ENCODE results near the gene GTF2F2. TPM values are rescaled to one million over a fixed set of nuclear protein-coding genes. Genes with fewer than 3 reads are reported as not detected.

Gene GTF2F2
- total and polyA plus RNA-seq, 2 experiments from 2014 or later: 42.1 to 75.6 TPM

DNA sequence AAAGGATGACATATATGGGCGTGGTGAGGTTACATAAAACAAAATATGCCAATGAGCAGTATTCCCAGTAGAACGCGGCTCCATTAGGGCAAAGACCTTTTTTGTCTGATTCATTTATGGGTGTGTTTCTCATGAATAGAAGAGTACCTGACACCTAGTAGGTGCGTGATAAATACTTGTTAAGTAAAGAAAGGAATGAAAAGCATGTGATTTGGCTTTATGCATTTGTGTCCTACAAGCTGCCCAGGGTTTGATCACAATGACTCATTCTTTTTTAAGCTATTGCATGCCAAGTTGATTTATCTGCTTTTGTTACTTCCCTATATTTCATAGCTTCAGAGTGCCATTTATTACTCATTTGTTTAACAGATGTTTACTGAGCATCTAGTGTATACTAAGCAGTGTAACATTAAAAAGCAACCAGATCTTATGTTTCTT, 99.6 kb downstream of the GTF2F2 start:
- Histone ChIP-seq H2AFZ (no peak overlapping the region), H3K4me1 (ENCODE audit: insufficient read depth) (peaks cover 18% of the 10 kb centered on the region), H3K4me3 (no peak overlapping the region), H3K27me3 (ENCODE audit: insufficient read depth) (no peaks in the 10 kb centered on the region), H4K20me1 (replicated peaks; ENCODE audit: insufficient read depth) (no peaks in the 10 kb centered on the region; the same call in none of the 2 replicates), H3K9me2 (ENCODE audit: insufficient read depth) (no peaks in the 10 kb centered on the region), H3K79me2 (replicated peaks; ENCODE audit: insufficient read depth) (no peaks in the 10 kb centered on the region), H3K27ac (ENCODE audit: low read depth) (no peak overlapping the region), H3K36me3 (ENCODE audit: insufficient read depth) (no peaks in the 10 kb centered on the region), H3K4me2 (no peak overlapping the region), H3F3A (replicated peaks; ENCODE audit: low read depth) (no peaks in the 10 kb centered on the region)
- H3K4me3 Mint-ChIP-seq: no peak overlapping the region
- 0 out of 2 replicates have a peak overlapping the region, but pooled peaks have one; percentile 7 for H3K27ac Mint-ChIP-seq
- no peaks in the 10 kb centered on the region for H3K9me3 Mint-ChIP-seq
- TF ChIP-seq ZNF114 (CRISPR knock-in tag; IDR thresholded peaks at IDR 0.05): no peak
- no peaks in the 10 kb centered on the region; the same call in 2 of the 3 replicates for H3K36me3 Mint-ChIP-seq (ENCODE audit: low read depth)
- ATAC-seq (no peak), DNase-seq (ENCODE audit: low spot score) (peak; percentile 33)
- peaks cover 2% of the 10 kb centered on the region for H3K27me3 Mint-ChIP-seq (ENCODE audit: insufficient read depth, low read depth, poor library complexity)
- H3K4me1 Mint-ChIP-seq: peaks cover 30% of the 10 kb centered on the region

DNA sequence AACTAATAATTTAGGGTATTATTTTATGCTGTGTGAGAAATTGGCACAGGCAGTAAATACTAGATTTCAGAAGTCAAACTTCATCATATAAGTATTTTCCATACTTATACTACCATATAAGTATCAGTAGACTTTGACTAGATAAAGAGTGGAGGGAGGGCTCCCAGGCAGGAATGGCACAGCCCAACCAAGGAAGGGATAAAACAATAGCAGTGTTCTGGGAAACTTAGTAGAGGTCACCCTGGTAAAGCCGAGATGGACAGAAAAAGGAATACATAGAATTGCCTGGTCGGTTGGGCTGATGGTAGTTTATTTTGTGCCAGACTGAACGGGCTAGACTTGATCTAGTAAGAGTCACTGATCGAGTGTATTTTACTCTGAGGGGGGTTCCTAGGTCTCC, 100.1 kb downstream of the GTF2F2 start:
- Histone ChIP-seq H3K9me2 (ENCODE audit: insufficient read depth) (no peaks in the 10 kb centered on the region), H3K4me2 (no peak overlapping the region), H3K79me2 (replicated peaks; ENCODE audit: insufficient read depth) (no peaks in the 10 kb centered on the region), H2AFZ (no peak overlapping the region), H3K27ac (ENCODE audit: low read depth) (no peak overlapping the region), H3K27me3 (ENCODE audit: insufficient read depth) (no peaks in the 10 kb centered on the region), H3K4me3 (no peak overlapping the region), H3F3A (replicated peaks; ENCODE audit: low read depth) (no peaks in the 10 kb centered on the region), H3K4me1 (ENCODE audit: insufficient read depth) (peaks cover 18% of the 10 kb centered on the region), H4K20me1 (replicated peaks; ENCODE audit: insufficient read depth) (no peaks in the 10 kb centered on the region; the same call in 1 of the 2 replicates), H3K36me3 (ENCODE audit: insufficient read depth) (no peaks in the 10 kb centered on the region)
- H3K4me1 Mint-ChIP-seq: peaks cover 34% of the 10 kb centered on the region
- H3K4me3 Mint-ChIP-seq: no peak overlapping the region
- H3K27me3 Mint-ChIP-seq (ENCODE audit: insufficient read depth, low read depth, poor library complexity): peaks cover 2% of the 10 kb centered on the region
- ATAC-seq (no peak), DNase-seq (ENCODE audit: low spot score) (no peak)
- H3K36me3 Mint-ChIP-seq (ENCODE audit: low read depth): no peaks in the 10 kb centered on the region; the same call in 2 of the 3 replicates
- H3K9me3 Mint-ChIP-seq: no peaks in the 10 kb centered on the region
- no peak overlapping the region; the same call in 1 of the 2 replicates for H3K27ac Mint-ChIP-seq
- TF ChIP-seq EZH2 (IDR thresholded peaks at IDR 0.05; ENCODE audit: low read depth, unreplicated experiment) (no peak), POLR2AphosphoS5 (IDR thresholded peaks at IDR 0.05; ENCODE audit: low read depth) (no peak), CREB1 (CRISPR knock-in tag; IDR thresholded peaks at IDR 0.05; ENCODE audit: low read depth) (no peak), JUNB (IDR thresholded peaks at IDR 0.05; ENCODE audit: unreplicated experiment) (no peak), ZNF331 (CRISPR knock-in tag; IDR thresholded peaks at IDR 0.05; ENCODE audit: low read depth) (no peak), EZH2phosphoT487 (IDR thresholded peaks at IDR 0.05; ENCODE audit: unreplicated experiment) (no peak), STAT1 (IDR thresholded peaks at IDR 0.05; ENCODE audit: unreplicated experiment) (no peak), NANOG (IDR thresholded peaks at IDR 0.05; ENCODE audit: borderline replicate concordance) (no peak)
- TF ChIP-seq, protein P1, sequence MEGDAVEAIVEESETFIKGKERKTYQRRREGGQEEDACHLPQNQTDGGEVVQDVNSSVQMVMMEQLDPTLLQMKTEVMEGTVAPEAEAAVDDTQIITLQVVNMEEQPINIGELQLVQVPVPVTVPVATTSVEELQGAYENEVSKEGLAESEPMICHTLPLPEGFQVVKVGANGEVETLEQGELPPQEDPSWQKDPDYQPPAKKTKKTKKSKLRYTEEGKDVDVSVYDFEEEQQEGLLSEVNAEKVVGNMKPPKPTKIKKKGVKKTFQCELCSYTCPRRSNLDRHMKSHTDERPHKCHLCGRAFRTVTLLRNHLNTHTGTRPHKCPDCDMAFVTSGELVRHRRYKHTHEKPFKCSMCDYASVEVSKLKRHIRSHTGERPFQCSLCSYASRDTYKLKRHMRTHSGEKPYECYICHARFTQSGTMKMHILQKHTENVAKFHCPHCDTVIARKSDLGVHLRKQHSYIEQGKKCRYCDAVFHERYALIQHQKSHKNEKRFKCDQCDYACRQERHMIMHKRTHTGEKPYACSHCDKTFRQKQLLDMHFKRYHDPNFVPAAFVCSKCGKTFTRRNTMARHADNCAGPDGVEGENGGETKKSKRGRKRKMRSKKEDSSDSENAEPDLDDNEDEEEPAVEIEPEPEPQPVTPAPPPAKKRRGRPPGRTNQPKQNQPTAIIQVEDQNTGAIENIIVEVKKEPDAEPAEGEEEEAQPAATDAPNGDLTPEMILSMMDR (conservative IDR thresholded peaks at IDR 0.05; ENCODE audit: low read depth in 2 of 2): no peak
- TF ChIP-seq, protein P2, sequence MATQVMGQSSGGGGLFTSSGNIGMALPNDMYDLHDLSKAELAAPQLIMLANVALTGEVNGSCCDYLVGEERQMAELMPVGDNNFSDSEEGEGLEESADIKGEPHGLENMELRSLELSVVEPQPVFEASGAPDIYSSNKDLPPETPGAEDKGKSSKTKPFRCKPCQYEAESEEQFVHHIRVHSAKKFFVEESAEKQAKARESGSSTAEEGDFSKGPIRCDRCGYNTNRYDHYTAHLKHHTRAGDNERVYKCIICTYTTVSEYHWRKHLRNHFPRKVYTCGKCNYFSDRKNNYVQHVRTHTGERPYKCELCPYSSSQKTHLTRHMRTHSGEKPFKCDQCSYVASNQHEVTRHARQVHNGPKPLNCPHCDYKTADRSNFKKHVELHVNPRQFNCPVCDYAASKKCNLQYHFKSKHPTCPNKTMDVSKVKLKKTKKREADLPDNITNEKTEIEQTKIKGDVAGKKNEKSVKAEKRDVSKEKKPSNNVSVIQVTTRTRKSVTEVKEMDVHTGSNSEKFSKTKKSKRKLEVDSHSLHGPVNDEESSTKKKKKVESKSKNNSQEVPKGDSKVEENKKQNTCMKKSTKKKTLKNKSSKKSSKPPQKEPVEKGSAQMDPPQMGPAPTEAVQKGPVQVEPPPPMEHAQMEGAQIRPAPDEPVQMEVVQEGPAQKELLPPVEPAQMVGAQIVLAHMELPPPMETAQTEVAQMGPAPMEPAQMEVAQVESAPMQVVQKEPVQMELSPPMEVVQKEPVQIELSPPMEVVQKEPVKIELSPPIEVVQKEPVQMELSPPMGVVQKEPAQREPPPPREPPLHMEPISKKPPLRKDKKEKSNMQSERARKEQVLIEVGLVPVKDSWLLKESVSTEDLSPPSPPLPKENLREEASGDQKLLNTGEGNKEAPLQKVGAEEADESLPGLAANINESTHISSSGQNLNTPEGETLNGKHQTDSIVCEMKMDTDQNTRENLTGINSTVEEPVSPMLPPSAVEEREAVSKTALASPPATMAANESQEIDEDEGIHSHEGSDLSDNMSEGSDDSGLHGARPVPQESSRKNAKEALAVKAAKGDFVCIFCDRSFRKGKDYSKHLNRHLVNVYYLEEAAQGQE (IDR thresholded peaks at IDR 0.05; ENCODE audit: unreplicated experiment): no peak

Data from GM23338 (cell line).